ENCODE data around the gene LPIN3.

LPIN3 gene

DNA sequence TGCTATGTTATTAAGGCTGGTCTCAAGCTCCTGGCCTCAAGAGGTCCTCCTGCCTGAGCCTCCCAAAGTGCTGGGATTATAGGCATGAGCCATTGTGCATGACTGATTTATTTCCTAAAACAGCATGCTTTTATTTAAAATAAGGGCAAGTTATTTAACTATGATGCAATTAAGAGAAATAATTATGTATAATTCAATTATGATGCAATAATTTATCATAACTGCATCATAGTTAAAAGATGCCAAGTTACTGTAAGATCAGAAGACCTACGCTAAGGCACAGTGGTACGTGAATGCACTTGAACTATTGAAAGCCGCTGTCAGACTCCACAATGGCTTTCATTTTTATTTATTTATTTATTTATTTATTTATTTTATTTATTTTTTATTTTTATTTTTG is 50.3 kb downstream of the LPIN3 start:
- in situ Hi-C loops (cut with MboI; ENCODE audit: low sequenced_read_pairs), result no loop called here

DNA sequence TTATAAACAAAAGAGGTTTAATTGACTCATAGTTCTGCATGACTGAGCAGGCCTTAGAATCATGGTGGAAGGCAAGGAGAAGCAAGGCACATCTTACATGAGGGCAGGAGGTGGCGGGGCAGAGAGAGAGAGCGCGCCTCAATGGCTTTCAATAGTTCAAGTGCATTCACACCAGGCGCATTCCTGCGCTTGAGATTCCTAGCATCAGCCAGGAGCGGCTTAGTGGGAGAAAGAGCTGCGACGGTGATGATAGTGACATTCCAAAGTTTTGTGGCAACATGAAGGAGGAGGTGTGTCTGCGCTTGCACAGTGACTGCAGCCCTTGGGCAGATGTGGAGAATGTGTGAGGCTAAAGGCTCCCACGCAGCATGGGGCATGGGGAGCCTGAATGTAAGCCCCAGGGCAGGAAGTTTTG is 51.0 kb downstream of the LPIN3 start:
- in situ Hi-C loops (cut with MboI; ENCODE audit: low sequenced_read_pairs), result no loop called here

DNA sequence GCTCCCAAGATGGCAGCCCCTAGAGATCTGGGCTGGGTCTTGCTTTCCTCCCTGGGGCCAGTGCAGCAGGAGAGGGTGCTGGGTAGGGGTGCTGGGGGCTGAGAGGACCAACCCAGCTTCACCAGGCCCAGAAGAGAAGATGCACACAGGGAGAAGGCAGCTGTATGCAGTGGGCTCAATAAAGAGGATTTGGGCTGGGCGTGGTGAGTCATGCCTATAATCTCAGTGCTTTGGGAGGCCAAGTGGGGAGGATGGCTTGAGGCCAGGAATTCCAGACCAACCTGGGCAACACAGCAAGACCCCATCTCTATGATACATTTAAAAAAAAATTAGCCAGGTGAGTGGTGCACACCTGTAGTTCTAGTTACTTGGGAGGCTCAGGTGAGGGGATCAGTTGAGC is 51.7 kb downstream of the LPIN3 start:
- in situ Hi-C loops (cut with MboI; ENCODE audit: low sequenced_read_pairs), result no loop called here

GRCh38 chr20:41392871-41393704 is 52.5 kb downstream of the LPIN3 start:
- in situ Hi-C loops (cut with MboI; ENCODE audit: low sequenced_read_pairs), result no loop called here

DNA sequence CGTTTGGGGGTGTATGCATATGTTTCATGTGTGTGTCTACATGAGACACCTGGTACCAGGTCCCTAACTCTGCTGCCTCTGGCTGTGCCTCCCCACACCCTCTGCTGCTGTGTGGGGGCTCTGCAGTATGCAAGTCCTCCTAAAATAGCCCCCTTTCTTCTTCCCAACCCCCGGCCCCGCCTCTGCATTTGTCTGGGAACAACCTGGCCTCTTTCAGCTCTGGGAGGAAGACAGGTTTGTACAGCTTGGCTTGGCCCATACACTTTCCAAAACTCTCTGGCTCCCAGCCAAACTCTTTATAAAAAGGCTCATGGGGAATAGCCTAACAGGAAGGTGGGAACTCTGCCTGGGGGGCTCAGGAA is 53.1 kb downstream of the LPIN3 start:
- in situ Hi-C loops (cut with MboI; ENCODE audit: low sequenced_read_pairs), result no loop called here

DNA sequence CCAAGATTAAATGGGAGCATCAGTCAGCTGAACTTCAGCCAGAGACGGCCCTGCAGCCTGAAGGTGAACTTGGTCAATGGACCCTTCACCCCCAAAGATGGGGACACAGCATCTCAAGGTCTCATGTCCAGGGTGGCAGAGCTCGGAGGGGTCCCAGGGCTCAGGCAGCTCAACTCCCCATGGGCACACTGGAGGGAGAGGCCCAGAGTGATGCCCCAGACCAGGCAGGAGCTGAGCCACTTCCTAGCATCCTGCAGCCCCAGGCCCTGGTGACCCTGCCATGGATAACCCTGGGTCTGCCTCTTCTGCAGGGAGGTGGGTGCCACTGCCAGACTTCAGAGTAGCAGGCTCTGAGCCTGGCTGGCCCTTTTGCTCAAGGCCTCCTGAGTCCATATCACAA is 53.5 kb downstream of the LPIN3 start:
- in situ Hi-C loops (cut with MboI; ENCODE audit: low sequenced_read_pairs), result no loop called here

DNA sequence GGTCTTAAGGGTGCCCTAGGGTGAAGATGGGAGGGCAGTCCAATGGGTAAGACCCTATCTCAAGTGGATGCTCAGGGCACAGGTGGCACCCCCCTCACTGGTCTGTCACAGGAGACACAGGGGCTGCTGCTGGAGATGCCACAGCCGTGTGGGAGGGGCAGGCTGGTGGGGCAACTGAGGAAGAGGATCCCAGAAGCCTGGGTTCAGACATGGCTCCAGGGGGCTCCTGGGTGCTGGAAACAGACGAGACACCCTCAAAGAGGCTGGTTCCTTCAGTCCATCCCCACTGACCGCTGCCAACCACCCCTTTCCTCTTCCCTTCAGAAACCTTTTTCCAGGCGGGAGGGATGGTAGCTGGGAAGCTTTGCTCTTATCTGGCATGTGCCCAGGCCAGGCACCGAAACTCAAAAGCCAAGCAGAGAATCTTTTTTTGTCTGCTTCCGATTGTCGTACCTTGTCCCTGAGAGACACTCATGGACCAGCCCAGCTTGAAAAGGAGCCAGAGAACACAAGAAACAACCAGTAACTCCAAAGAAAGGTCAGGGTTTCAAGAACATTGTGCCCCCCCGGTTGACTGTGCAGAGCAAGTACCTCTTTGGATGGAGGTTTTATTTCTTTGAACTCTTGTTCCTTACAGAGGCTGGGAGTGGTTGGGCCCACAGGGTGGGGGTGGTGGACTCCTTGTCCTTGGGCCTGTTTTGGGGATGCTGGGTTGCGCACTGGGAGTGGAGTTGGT is 54.5 kb downstream of the LPIN3 start:
- in situ Hi-C loops (cut with MboI; ENCODE audit: low sequenced_read_pairs), result no loop called here

GRCh38 chr20:41395667-41396664 is 55.3 kb downstream of the LPIN3 start:
- in situ Hi-C loops (cut with MboI; ENCODE audit: low sequenced_read_pairs), result no loop called here

DNA sequence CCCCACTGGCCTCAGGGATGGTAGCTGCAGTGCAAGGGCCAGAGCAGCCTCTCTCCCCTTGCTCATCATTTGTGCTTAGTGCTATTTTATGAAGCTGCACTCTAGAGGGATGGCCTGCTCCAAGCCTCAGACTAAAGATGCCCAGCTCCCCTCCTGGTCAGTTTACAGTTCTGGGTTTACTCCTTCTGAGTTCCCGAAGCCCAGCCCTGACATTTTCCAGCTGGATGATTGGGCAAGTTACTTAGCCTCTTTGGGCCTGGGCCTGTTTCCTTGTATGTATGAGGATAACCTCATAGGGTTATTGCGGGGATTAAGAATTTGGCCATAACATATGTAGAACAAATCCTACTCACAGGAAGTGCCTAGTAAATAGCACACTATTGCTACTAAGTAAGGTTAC is 57.8 kb downstream of the LPIN3 start:
- in situ Hi-C loops (cut with MboI; ENCODE audit: low sequenced_read_pairs), result no loop called here

DNA sequence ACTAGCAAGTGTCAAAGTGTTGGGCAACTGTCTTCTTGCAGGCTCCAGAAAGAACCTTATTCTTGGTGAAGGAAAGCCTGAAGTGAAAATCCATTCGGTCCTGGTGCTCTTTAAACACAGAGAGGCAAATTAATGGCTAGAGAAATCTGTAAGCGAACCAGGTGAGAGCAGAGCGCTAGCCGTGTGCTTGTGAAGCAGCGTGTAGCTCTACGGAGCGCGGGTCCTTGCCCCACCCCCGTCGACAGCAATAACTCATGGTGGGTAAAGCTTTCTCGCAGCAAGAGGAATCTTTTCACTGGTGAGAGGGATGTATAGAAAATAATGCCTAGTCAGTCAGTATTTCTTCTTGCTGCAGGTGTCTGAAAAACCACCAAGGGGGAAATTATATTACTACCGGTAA is 63.0 kb downstream of the LPIN3 start:
- in situ Hi-C loops (cut with MboI; ENCODE audit: low sequenced_read_pairs), result no loop called here

GRCh38 chr20:41405436-41405835 is 64.8 kb downstream of the LPIN3 start:
- in situ Hi-C loops (cut with MboI; ENCODE audit: low sequenced_read_pairs), result no loop called here

DNA sequence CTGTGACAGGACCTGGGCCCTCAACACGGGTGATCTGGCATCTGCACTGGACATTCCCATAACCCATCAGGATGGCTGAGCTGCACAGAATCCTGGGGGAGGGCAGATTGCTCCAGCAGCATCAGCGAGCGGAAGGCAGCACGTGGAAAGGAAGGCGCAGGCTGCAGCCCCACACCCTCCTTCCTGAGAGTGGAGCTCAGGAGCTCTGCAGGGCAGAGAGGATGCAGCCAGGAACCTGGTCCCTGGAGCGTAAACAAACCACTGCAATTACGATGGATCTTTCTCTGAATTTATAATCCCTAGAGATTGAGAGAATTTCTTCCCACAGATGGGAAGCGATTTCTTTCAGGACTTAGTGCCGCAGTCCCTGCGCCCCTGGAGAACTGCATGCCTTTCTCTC is 65.7 kb downstream of the LPIN3 start:
- in situ Hi-C loops (cut with MboI; ENCODE audit: low sequenced_read_pairs), result no loop called here

GRCh38 chr20:41406896-41407444 is 66.3 kb downstream of the LPIN3 start:
- in situ Hi-C loops (cut with MboI; ENCODE audit: low sequenced_read_pairs), result no loop called here

GRCh38 chr20:41407607-41408006 is 67.0 kb downstream of the LPIN3 start:
- in situ Hi-C loops (cut with MboI; ENCODE audit: low sequenced_read_pairs), result no loop called here

DNA sequence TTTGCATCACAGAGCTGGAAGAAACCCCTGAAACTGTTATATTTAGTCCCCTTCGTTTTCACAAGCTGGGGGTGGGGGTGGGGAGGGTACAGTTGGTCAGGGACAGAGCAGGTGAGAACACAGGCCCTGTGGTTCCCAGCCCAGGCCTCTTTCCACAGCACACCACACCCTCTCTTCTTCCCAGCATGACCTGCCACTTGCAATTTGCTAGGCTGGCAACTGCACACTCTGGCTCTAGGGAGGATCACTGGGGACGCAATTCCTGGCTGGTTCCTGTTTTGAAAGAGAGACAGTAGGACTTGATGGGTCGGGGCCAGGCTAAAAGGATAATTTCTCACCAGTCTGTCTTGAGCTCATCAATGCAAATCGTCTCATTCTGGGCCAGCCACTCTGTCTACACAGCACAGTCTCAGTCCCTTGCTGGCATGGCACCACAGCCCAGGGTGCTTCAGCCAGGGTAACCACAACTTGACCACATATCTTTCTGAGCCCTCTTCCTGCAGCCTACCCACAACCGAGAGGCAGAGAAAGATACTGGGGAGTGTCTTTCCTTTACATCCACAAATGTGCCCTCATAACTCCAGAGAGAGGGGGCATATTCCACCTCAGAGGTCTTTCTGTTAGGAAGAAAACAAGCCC is 67.7 kb downstream of the LPIN3 start:
- in situ Hi-C loops (cut with MboI; ENCODE audit: low sequenced_read_pairs), result no loop called here

- in situ Hi-C loops (cut with MboI; ENCODE audit: low sequenced_read_pairs), result no loop called here
Observed at GRCh38 chr20:41408986-41409385, 68.4 kb downstream of the LPIN3 start.
